ENCODE measurements around the gene SRPX2.

GRCh38 chrX:100648458-100649417 is 4.7 kb downstream of the SRPX2 start:
- TF ChIP-seq CTCF (IDR thresholded peaks at IDR 0.05; ENCODE audit: insufficient read depth, low read length, poor library complexity, severe bottlenecking) (no peak), EZH2phosphoT487 (conservative IDR thresholded peaks at IDR 0.05; ENCODE audit: low read length) (no peak)
